NCI-H2227 (cell line): Measurements from ENCODE around the gene GALNT15.

Experiments used
- DNase-seq: peaks from one replicate; lab custom pipeline; 2025; ENCODE audit not compliant: unreplicated experiment; lab: John Stamatoyannopoulos, UW

The GALNT15 gene

DNA sequence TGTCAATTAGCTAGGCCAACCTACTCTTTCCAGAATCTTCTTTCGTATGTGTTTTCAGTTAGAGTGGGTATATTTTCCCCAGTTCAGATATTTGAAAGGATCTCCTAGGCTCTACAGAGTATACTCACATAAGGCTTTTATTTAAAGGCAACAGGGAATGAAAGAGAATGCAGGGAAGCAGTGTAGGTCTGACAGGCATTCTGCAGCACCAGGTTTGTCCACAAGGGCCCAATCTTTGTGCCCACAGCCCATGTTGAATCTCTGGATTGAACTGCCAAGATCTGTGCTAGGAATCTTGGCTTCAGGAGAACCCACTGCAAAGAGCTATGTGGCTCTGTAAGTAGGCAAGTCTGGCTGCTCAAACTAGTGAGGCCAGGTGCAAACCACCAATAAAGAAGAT, 24.2 kb upstream of the GALNT15 start:
- DNase-seq: no peak

DNA sequence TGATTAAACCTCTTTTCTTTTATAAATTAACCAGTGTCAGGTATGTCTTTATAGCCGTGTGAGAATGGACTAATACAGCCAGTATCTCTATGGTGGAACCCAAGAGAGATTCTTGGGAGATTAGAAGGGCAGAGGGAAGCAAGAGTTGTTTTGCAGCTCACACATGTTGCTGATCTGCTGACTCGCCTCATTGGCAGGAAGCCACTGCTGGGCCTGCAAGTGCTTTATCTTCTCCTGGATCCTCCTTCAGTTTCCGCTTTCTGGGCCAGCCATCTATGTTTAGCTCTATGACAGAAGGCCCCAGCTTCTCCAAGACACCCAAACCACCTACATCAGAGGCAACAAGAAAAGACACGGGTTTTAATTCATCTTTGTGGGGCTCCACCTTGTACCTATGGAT, 23.4 kb upstream of the GALNT15 start:
- DNase-seq: no peak

DNA sequence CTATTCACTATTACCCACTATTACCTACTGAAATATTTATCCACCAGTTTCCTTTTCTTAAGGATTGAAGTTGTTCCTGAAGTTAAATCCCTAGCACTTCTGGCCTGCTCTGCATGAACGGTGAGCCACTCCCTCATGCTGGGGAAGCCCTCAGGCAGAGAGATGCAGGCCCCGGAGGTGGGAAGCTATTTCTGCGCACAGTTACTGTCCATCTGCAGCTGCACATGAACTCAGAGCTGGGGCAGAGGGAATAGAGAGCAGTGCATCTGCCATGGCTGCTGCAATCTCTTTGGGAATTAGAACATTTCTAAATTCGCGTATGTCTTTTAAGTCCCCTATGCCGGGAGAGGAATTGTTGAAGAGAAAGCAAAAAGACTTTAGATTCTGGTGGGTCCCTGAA, 6.3 kb upstream of the GALNT15 start:
- no peak for DNase-seq

DNA sequence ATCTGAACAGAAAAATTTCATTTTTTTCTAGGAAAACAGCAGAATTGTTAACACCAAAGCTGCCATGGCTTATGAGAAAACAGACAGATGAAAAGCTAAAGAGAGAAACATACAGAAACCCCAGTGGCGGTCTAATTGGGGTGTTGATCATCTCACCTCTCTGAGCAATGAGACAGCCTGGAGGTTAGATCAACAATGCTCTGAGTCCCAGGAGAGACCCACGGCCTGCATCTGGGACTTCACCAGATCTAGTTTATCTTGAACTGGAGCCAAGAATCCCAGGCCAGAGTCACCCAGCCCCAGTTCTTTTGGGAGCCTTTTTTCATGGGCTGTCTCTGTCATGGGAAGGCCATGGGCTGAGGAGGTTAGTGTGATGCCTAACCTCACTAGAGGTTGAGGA, 3.5 kb upstream of the GALNT15 start:
- no peak for DNase-seq

DNA sequence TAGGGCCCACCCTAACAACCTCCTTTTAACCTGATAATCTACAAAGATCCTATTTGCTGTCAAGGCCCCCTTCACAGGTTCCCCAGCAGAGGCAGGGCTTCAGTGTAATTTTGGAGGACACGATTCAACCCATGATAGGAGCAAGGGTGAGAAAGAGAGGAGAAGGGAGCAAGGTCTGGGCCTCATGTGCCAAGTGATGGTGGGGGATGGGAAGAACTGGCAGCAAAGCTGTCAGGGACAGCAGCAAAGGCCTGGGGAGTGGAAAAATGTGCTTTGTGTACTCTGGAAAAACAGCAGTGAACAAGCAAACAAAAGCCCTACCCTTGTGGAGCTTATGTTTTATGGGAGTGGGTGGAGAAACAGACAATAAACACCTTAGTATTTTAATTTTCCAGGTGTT, 2.7 kb upstream of the GALNT15 start:
- no peak for DNase-seq

DNA sequence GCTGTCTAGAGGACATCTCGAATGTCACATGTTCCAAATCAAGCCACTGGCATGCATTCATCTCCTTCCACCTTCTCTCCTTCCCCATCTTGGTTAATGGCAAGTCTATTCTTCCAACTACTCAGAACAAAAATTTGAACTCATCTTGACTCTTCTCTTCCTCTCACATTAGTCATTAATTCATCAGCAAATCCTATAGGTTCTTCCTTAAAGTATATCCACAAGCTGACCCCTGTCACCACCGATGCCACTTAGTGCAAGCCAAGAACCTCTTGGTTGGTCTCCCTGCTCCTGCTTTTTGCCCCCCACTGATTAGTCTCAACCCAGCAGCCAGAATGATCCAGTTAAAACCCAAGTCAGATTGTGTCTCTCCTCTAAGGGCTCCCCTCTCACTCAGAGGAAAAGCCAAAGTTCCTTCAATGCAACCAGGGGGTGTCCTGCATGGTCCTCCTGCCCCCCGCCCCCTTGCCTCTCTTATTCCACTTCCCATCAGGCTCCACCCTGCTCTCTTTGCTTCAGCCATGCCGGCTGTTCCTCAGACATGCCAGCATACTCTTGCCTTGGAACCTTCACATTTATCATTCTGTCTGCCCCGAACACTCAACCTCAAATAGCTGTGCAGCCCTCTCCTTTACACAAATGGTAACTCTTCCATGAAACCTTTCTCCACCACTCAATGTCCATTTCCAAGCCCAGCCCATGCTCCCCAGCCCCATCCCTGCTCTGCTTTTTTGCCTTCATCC, 1.0 kb upstream of the GALNT15 start:
- DNase-seq: no peak

DNA sequence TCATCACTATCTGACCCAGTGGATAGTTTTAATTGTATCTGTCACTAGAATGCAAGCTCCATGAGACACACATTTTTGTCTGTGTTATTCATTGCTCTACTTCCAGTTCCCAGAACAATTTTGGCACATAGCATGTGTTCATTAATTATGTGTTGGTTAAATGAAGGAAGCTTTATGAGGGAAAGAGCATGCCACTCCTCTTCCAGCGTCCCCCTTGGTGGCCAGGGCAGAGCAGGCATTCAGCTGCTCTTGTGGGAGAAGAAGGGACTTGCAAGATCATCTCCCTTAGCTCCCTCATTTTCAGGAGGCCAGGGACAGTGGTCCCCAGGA, 489 bp upstream of the GALNT15 start:
- no peak for DNase-seq

DNA sequence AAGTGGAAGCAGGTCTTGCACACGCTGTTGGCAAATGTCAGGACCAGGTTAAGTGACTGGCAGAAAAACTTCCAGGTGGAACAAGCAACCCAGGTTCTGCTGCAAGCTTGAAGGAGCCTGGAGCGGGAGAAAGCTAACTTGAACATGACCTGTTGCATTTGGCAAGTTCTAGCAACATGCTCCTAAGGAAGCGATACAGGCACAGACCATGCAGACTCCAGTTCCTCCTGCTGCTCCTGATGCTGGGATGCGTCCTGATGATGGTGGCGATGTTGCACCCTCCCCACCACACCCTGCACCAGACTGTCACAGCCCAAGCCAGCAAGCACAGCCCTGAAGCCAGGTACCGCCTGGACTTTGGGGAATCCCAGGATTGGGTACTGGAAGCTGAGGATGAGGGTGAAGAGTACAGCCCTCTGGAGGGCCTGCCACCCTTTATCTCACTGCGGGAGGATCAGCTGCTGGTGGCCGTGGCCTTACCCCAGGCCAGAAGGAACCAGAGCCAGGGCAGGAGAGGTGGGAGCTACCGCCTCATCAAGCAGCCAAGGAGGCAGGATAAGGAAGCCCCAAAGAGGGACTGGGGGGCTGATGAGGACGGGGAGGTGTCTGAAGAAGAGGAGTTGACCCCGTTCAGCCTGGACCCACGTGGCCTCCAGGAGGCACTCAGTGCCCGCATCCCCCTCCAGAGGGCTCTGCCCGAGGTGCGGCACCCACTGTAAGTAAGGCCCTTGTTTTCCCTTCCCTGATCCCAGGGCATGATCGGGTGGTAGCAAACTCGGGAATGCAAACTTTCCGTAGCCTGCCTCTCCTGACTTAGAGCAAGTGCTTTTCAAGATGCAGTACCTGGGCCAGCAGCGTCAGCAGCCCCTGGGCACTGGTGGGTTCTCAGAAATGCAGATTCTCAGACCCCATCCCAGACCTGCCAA, 759 bp downstream of the GALNT15 start:
- DNase-seq: no peak

DNA sequence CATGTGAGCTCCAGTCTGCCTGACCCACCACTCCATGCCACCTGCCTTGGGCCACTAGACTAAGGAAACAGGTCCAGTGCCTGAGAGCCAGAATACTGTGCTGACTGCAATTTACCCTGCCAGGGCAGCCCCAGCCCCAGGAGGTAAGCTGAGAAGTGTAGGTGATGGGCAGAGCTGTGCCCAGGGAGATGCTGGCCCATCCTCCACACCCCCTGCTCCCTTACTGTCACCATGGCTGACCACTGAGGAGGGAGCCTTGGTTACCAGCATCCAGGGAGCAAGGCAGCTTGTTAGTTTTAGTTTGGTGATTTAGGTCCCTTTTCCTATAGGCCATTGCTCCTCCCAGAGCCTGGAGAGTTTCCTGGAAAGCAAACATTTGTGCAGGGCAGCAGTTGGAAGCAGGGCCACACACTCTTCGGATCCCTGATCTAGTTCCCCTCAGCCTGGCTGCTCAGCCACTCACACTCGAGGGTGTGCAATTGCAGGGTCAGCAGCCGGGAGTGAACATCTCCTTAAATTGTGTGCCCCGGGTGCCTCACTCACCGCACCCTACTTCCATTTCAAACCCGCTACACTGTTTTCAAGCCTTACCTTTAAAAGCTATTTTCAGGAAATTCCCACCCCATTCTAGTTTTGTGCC, 2.0 kb downstream of the GALNT15 start:
- no peak for DNase-seq

DNA sequence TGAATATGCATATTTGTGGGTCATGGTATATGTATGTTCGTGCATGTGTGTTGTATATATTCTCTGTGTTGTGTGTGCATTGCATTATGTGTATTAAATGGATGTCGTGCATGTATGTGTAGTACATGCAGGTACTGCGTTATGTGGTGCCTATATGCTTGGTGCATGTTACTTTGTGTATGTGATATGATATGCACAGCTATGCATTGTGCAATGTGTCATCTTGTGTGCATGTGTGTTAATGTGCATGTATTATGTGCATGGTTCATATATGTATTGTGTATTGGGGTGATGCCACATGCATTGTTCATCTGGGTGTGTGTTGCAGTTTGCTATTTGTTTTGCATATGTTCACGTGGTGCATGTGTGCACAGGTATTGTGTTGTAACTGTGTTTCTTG, 2.9 kb downstream of the GALNT15 start:
- DNase-seq: no peak

DNA sequence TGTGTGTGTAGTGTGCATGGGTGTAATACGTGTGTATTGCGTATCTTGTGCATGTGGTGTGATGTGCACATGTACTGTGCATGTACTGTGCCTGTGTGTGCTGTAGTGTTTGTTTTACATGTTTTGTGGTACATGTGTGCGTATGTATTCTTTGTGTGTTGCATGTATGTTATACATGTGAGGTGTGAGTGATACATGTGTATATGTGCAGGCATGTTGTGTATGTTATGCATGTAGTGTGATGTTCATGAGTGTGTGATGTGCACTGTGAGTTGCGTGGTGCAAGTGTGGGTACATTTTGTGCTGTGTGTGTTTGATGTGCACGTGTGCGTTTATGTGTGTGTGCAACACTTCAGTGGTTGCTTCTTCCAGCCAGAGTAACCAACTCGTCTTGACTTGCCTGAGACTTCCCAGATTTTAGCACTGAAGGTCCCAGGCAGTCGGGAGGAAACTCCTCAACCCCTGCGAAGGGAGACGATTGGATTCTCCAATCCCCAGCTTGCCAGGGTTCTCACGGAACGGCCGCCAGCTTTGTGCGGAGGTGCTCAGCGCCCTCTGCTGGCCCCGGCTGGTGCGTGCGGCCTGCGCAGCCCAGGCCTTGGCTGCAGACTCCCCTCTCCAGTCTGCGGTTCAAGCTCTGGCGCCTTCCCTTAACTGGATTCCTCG, 3.6 kb downstream of the GALNT15 start:
- DNase-seq: no peak

DNA sequence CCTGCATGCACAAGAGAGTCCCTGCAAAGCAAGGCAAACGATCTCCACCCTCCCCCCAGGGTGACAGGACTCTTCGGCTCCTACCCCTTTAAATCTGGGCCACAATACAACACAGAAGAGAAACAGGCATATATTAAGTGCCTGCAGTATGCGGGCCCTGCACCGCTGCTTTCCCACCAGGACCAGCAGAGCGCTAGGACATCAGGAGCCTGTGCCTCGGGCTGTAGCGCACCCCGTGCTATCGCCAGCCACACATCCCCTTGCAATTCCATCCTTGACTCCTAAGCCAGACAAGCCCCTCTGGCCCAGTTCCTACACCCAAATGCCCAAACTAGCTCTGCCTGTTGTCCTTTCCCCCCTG, 4.1 kb downstream of the GALNT15 start:
- DNase-seq: no peak

DNA sequence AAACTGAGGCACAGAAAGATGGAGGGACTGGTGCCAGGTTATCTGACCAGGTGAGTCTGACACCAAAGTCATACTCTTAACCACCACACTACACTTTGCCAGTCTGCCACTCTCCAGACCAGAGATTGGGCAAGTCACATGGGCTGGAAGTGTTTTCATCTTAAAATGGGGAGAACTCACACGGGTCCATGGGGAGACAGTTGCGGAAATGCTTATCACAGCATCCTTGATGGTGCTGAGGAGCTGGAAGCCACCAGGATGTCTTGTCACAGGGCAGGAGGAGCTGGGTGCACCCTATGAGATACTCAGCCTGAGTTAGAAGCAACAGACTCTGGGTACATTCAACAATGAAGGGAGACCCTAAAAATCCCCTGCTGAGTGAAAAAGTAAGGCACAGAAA, 4.8 kb downstream of the GALNT15 start:
- no peak for DNase-seq

DNA sequence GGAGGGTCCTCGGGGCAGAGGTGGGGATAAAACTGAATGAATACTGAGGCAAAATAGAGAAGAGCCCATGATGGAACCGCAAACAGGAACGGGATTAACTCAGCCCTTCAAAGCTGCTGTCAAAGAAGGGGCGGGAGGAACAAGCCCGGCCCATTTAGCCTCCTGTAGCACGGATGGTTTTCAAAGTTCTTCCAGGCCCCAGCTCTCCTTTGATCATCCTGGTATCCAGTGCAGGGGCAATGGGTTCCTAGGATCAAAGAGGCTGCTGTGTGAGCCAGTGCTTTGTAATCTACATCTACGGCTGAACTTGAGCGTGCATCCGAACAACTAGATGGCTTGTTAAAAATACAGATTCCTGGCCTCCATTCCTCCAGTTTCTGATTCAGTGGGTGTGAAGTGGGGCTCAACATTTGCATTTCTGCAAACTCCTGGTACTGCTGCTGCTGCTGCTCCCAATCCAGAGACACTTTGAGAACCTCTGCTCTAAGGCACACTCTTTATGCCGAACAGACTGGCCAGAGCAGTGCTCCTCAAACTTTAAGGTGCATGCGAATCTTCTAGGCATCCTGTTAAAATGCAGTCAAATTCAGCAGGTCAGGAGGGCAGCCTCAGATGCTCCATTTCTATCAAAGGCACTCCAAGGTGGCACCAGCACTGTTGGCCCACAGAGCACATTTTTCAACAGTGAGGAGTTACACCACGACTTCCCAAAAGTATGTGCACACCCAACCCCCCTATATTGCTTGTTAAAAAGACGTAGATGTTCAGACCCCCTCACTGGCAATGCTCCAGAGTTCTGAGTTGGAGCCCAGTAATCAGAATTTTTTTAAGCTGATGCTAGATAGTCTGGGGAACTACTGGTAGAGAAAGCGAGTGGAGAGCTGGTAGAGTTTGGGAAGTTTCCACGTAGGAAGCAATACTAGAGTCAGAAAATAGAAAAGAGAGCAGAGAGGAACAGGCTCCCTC, 5.6 kb downstream of the GALNT15 start:
- DNase-seq: no peak

DNA sequence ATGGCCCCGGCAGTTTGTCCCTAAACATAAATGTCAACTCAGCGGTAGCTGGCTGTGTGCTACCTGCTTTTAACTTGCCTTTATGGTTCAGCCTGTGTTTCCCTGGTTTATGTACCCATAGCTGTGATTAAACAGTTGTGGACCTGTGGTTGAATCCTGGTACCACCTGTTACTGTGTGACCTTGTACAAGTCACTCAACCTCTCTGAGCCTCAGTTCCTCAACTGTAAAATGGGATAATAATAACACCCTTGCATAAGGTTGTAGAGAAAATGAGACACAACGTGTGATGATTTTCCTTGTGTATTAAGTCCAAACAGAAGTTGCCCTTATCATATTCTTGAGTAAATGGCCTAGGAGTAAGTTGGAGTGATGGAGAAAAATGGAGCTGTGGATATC, 6.3 kb downstream of the GALNT15 start:
- DNase-seq: no peak

DNA sequence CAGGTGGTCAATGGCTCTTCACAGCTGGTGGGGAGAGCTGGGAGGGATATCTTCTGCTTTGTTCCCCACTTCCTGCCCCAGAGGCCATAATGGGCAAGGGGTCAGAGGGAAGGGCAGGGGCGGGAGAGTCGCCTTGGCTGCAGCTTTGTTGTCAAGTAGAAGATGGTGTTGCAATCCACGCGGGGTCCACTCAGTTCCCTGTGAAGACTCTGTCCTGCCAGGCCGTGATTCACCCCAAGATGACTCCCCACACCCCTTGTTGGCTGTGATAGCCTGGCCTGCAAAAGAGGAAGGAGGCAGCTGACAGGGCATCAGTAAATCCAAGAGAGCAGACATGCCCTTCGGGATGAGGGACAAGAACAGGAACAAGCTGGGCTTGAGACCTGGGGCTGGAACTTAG, 6.9 kb downstream of the GALNT15 start:
- DNase-seq: no peak

DNA sequence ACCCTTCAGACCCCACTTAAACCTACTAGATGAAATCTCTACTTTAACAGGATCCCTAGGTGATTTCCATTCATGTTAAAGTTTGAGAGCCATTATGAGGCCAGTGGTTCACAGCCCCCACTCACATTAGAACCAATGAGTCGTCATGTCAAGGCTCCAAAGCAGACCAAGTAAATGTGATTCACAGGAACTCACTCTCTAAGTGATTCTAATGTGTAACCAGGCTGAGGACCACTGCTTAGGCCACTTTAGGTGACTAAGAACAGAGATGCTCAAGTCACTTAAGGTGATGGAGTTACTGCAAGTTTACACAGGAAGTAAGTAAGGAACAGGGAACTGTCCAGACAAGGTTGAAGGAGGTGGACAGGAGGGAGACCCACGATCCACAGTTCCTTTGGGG, 7.7 kb downstream of the GALNT15 start:
- no peak for DNase-seq

DNA sequence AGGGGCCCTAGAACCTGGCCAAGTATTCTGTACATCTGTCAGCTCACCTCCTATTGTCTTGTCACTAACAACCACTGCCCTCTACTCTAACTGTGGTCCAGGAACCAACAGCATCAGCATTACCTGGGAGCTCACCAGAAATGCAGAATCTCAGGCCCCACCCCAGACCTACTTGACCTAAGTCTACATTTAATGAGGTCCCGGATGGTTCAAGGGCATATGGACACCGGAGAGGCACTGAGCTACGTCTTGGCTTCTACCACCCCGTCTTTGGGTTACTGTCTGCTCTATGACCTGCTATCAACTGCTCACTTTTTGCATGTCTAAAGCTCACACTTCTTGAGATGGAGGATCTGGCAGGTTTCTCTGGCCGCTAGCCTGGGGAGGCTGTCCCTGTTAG, 8.1 kb downstream of the GALNT15 start:
- no peak for DNase-seq

DNA sequence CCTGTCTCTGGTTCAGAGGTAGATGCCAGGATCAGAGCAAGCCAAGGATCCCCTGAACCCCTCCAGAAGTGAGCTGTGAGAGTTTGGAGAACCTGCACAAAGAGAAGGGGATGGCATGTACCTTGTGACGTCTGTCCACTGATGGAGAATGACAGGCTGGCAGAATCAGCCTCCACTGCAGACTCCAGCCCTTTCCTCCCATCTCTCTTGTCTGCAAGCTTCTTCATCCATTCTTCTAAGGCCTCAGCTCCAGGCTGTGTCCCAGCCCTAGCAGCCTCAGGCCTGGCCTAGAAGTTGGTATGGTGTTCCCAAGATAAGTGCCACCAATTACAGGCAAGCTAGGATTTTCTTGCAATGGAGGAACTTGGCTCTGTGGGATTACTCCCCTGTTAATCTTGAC, 8.6 kb downstream of the GALNT15 start:
- DNase-seq: no peak

DNA sequence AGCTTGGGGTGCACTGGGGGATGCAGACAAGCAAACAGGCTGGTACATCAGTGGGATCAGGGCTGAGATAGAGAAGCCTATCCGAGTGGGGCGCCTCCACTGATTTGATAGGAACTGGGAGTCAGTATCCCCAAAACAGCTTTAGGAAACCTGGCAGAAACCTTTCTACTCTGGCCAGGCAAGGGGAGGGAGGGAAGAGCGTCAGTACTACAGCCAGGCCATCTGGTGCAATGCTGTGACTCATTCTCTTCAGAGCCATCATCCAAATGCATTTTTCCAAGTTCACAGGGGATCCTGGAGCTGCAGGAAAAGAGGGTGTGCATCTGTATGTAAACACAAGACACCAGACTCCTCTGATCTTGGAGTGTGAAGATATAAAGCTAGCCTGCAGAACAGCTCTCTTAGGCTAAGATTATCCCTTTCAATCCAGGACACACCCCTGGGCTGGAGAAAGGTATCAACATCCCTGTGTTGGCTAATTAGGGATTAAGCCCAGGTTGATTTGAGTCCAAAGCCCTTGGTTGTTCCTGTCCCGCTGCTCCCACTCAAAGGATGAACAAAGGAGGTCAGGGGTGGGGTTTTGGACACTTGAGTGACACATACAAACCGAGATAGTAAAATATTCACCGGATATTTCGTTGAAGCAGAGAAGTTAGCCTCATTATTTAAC, 9.3 kb downstream of the GALNT15 start:
- no peak for DNase-seq
